SK-N-DZ (cell line): ENCODE measurements around the gene ZDHHC9. TPM values are rescaled to one million over a fixed set of nuclear protein-coding genes. Genes with fewer than 3 reads are reported as not detected.
"Not testable (repeated sequence)": the region's sequence is repeated elsewhere in the genome, so short reads cannot be mapped to it uniquely, and the experiment has no call there.

Experiments used
- DNase-seq: peaks from one replicate; pipeline ENCODE4 v3.0.0-alpha.2; 2015; ENCODE audit warnings: low spot score
- polyA plus RNA-seq, 2 experiments: library from polyadenylated mRNA; depleted of rRNA; stranded (reverse); fragments of >200 nt; gene quantifications; 2 replicates each; pipeline ENCODE4 v1.2.3, GENCODE V29; 2014

The ZDHHC9 gene
- 20.2 and 23.2 TPM in 2 replicates for polyA plus RNA-seq (2014; cell fraction: cytosol; rRNA removed)
- polyA plus RNA-seq (2014; cell fraction: nucleus; rRNA removed): 12.0 and 16.5 TPM in 2 replicates

DNA sequence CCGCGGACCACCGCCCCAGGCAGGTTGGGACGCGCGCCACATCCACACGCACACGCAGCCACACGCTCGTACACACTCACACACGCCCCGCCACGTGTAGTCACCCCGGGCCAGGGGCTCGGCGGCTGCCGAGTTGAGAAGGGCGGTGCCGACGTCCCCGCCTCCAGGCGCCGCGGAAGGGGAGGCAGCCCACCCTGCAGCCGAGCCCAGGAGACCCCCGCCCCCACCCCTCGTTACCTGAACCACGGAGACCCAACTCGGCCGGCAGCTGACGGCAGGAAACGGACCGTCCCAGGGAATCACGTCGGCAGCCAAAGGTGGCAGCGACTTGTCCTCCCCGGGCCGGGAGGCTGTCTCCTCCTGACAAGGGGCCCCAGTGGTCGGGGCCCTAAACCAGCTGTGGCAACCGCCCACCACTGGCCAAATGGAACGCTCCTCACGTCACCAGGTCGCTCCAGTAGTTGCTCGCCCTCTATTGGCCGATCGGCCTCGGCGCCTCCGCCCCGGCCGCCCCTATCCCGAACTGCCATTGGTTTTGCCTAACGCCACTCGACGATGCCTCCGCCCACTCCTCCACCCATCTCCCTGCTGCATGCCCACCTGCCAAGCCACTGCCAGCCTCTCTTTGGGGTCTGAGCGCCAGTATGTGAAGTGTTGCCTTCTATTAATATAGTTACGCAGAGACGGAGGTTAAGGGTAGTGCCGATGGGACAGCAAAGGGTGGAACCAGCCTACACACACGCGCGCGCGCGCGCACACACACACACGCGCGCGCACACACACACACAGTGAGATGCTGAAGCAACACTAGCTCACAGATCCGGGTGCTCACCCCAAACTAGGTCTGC, at the start of gene ZDHHC9:
ZDHHC9 (minus strand) TSS at position 428 of the 848 bp plus-strand sequence. CDS start 1,941 bp downstream, outside the sequence.
- peak; percentile 85 for DNase-seq

GRCh38 chrX:129877401-129877800, 33.7 kb upstream of the ZDHHC9 start:
- DNase-seq: no peak

DNA sequence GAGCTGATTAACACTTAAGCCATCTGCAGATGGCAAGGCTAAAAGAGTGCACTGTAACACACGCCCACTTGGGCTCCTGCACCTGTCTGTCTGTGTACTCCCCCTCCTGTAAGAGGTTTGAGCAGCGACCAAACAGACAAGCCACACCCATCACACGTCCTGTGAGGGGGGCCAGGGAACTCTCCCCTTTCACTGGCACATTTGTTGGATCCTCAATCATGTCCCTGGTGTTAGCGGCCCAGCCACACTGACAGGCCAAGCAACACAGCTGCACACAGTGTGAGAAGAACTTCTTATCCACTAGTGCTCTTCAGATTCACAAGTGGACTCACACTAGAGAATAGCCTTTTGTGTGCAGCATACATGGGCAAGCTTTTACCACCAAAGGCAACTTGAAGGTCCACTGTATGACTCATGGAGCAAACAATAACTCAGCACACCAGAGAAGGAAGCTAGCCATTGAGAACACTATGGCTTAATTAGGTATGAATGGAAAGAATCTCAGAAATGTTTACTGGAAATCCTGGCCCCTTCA, 33.2 kb upstream of the ZDHHC9 start:
- no peak for DNase-seq

DNA sequence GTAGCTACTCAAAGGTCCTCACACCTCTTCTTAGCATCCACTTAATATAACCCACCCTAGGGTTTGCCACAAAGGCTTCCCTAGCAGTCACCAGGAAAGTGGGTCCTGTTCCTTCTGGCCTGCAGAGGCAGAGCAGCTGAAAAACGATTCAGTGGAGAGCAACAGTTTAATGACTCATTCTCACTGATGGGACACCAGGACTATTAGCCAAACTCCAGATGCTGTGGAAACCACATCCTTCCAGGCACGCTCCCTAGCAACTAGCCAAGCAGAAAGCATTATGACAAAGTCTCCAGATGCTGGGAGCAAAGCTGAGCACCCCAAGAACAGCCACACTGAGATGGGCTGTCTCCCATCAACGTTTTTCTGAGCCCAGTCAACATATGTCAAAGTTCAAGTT, 32.0 kb upstream of the ZDHHC9 start:
- DNase-seq: no peak

DNA sequence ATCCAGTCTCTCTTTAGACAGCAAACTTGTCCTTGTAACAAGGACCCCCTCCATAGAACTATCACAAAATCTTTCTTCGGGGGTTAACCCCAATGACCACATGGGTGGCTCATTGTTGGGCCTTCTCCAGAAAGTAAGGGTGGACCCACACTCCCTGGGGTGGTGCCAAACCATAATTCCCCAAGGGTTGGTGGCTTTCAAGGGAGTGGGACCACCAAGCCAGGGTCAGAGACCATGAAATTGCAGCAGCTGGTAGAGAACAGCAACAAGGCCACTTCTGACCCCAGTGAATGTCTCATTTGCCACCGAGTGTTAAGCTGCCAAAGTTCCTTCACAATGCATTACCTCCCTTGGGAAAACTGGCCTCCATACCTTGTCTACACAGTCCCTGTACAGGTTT, 28.8 kb upstream of the ZDHHC9 start:
- DNase-seq: no peak

GRCh38 chrX:129866321-129866720, 22.6 kb upstream of the ZDHHC9 start:
- DNase-seq: not testable (repeated sequence)

DNA sequence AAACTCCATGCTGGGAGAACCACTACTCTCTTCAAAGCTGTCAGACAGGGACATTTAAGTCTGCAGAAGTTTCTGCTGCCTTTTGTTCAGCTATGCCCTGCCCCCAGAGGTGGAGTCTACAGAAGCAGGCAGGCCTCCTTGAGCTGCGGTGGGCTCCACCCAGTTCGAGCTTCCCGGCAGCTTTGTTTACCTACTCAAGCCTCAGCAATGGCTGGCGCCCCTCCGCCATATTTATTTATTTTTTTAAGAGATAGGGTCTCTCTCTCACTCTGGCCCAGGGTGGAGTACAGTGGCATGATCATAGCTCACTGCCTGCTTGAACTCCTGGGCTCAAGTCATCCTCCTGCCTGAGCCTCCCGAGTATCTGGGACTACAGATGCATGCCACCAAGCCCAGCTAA, 15.4 kb upstream of the ZDHHC9 start:
- DNase-seq: not testable (repeated sequence)

- not testable (repeated sequence) for DNase-seq
Measured at GRCh38 chrX:129851825-129852224, 8.1 kb upstream of the ZDHHC9 start.

- no peak for DNase-seq
Measured at GRCh38 chrX:129846716-129847115, 3.0 kb upstream of the ZDHHC9 start.

DNA sequence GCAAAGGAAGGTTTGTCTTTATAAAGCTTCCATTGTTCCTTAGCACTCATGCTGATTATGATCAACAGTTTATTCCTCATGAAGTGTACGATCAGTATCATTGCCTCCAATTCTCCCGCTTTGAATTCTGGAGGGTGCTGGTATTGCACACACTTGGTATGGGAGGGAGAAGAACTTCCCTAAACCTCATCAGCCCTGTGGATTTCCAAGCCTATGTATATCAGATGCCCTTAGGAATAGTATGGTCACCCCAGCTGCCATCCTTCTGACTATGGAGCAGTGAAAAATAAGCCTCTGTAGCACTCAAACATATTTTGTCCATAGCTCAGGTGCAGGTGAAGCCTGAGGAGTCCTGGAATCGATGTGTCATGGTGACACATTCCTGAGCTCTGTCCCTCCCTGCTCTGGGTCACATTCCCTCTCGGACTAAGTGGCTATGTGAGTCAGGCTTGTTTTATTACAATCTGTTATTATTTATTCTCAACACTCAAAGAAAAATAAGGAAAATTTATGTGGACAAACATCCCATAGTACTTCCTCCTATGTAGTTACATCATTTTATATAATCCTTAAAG, 2.0 kb upstream of the ZDHHC9 start:
- DNase-seq: no peak

GRCh38 chrX:129843209-129843458, 552 bp downstream of the ZDHHC9 start:
- DNase-seq: no peak

GRCh38 chrX:129842510-129843208, 1.0 kb downstream of the ZDHHC9 start:
- DNase-seq: no peak

DNA sequence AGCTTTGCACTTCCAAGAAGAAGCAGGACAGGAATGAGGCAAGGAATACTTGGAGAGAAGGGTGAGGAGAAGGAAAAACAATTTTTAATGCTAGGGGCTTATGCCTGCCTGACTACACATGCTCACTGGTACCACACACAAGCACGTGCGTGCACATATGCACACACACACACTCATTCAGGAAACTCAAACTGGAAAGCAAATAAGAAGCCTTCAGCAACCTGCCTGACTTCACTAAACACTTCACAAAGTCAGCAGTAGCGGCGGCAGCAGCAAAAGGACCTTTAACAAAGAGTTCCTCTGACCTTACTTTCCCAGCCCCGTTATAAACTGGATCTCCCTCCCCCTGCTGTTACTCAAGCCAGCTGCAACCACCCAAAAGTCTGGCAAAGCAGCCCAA, 3.3 kb downstream of the ZDHHC9 start:
- no peak for DNase-seq

DNA sequence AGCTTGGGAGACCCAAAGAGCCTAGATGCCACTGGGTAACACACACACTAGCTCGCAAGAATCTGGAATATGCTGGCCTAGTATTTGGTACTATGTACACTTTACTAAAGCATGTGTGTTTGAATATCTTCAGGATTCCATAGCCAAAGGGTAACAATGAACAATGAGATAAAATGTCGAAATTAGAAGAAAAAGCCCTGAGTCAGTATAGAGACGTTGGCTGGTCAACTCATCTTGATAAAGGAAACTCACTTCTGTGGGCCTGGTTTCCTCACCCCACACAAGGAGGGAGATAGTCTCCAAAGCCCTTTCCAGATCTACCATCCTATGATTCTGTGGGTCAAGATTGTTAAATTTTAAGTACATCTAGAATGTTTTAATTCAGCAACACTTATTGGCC, 6.9 kb downstream of the ZDHHC9 start:
- DNase-seq: no peak

DNA sequence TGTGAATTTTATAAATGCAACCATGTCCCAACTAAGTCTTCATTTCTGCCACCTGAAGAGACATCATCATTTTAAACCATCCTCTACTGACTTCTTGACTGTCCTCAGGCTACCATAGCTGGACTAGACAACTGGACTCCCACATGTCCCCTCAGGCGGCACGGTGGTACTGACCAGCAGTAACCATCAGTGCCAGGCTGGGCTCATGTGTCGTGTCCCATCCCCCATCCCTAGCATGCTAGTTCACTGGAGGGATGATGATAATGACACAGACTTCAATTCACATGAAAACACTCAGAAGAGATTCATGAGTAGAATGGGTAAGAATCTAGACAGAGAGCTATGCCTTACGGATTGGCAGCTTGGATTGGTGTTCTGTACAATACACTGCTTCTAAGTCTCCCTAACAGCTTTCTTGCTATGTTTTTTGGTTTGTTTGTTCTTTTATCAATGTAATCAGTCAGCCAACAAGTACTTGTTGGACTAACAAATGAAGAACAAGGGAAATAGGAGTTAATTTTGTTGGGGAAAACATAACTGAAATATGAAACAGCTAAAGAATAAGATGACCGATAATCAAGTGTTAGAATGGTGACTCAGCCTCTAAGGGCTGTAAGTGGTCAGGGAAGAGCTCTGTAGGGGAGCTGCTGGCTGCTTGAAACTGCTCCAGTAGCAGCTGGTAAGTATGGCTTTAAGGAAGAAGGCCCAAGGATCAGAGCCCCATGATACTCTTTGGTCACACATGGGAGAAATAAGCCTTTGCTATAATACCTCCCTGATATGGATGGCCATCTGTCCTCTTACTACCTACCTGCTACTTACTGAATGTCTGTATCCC, 10.3 kb downstream of the ZDHHC9 start:
- DNase-seq: no peak

GRCh38 chrX:129831091-129831885, 12.4 kb downstream of the ZDHHC9 start:
- DNase-seq: no peak

DNA sequence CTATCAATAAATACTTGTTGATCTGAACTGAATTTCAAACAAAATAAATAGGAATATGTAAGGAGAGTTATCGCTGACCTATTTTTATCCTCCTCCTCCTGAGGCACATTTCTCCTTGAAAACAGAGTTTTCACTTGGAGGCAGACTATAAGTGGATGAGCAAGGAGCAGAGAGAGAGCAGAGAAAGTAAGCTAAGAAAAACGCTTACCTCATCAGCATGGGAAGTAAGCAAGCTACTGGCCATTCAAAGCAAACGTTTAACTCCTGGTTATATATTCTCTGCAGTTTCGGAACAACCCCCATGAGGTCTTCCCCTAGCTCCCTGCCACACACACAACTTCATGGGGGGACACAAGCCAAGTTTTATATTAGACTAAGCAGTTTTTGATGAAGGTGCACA, 13.2 kb downstream of the ZDHHC9 start:
- DNase-seq: no peak

DNA sequence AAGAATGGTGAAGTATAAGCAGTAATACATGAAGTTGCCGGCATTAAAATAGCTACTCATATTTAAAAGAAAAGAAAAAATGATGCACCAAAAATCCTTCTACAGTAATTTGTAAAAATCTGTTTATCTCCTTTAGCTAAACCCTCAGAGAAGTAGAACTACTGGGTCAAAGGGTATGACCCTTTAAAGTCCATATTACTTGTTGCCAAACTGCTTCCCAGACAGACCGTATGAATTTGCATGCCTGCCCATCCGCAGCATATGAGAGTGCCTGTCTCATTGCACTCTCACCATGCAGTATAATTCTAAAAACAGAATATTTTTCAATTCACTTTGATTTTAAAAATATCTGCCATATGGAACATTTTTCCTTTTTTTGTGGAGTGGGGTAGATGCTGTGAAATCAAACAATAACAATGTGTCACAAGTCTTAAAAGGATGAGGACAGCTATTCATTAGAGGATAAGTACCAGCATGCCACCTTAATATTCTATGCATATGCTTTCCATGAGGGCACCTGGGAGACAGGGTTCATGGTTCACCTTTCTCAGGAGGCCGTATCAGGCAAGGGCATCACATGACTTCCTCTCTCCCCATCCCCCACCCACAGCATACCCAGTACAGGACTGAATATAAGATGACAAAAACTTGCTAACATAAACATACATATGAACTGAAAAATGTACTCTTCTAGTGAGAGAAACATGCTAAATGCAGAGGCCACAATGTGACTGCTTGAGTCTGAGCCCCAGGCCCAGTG, 17.8 kb downstream of the ZDHHC9 start:
- DNase-seq: no peak

DNA sequence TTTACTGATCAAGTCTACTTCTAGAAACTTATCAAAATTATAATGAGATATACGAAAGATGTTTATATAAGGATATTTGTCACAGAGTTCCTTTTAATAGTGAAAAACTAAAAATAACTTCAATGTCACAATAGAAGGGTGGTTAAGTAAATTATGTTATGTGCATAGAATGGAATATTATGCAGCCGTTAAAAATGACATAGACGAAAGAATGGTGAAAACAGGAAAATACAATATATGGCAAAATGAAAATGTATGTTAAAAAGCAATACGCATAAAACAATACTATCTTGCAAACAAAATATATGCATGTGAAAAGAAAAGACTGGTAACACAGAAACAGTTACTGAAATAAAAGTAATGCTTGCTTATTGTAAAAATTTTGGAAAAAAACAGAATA, 19.1 kb downstream of the ZDHHC9 start:
- DNase-seq: no peak

- no peak for DNase-seq
Measured at GRCh38 chrX:129823522-129823921, 20.2 kb downstream of the ZDHHC9 start.
